PC-9 (cell line): Measurements from ENCODE around the gene SMAD5.

Experiments
- CTCF ChIP-seq: fragments of 200-600 bp; sonication (generic); conservative IDR thresholded peaks from 2 replicates; pipeline ENCODE4 v1.6.1; 2017; ENCODE audit warnings: mixed run types, antibody characterized with exemption, mild to moderate bottlenecking, moderate library complexity
- EZH2 ChIP-seq: fragments of 200-600 bp; sonication (generic); IDR thresholded peaks from 2 replicates; pipeline ENCODE4 v1.8.0; 2017; ENCODE audit warnings: antibody characterized with exemption, low read depth

DNA sequence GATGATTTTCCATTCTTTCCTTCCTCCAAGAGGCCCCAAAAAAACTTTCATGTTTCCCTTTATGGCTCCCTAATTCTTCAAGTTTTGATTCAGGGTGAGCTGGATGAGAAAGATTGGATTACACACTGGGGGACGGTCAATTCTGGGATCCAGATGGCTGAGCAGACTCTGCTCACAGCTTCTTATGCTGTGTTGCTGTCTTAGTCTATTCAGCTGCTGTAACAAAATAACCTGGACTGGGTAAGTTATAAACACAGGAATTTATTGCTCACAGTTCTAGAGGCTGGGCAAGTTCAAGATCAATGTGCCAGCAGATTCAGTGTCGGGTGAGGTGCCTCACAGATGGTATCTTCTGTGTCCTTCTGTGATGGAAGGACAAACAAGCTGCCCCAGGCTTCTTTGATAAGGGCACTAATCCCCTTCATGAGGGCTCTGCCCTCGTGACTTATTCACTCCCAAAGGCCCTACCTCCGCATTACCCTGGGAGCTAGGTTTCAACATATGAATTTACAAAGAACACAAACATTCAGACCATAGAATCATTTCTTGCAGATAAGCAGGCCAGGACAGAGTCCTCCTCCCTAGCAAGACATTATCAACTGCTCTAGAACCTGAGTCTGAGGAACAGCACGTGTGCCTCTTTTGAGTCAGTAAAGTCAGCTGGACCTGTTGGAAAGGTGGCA, 23.1 kb upstream of the SMAD5 start:
- TF ChIP-seq CTCF, result no peak
- no peak for TF ChIP-seq EZH2
